Posterior cingulate gyrus (tissue), 11 donors: Measurements from ENCODE around the gene CACNA1C.
A peak's percentile ranks its signal among the peaks of the same experiment; 100 is the strongest.
"Not testable (repeated sequence)": the region's sequence is repeated elsewhere in the genome, so short reads cannot be mapped to it uniquely, and the experiment has no call there.

Experiments
- DNase-seq, 10 donors: peaks; one replicate each; pipeline versions ENCODE4 v3.0.0 to v3.0.0-alpha.2; 2020 to 2021; ENCODE audit warnings: mixed read lengths in 3 of 10
- intact Hi-C: fragments of 100-400 bp; cut with DNase I; formaldehyde crosslinking; loops from one replicate; pipeline ENCODE4 v1.15.1; 2023

The CACNA1C gene

DNA sequence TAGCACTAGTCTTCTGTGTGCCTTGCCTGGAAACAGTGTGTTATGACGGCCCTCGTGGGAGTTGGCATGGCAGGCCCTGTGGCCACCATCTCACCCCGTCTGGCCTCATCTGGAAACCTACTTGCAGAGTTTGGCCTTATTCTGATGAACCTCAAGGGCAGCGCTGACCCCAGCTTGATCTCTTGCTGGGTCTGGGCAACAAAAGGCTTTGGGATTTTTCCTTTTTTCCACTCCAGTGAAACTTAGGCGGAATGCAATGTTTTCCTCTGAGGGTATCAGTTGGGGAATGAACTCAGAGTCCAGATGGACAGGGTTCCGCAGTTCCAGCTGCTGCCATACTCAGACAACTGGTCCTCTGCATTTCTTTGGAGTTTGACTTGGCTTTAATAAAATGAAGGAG, 15.9 kb downstream of the CACNA1C start:
- DNase-seq, result no peak
- intact Hi-C loops, result no loop called here

DNA sequence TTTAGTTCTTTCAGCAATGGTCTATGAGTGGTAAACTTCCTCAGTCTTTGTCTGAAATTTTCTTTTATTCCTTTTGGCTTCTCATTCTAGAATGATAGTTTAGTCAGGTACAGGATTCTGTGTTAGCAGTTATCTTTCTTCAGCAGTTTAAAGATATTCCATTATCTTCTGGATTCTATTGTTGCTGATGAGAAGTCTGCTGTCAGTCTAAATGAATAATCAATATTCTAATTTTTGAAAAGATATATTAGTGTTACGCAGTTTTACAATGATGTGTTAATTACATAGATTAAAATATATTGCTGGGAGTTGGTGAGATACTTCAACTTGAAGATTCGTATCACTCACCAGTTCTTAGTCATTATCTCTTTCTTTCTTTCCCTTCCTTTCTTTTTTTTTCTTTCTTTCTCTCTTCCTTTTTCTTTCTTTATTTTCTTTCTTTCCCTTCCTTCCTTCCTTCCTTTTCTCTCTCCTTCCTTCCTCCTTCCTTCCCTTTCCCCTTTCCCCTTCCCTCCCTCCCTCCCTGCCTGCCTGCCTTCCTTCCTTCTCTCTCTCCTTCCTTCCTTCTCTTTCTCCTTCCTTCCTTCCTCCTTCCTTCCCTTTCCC, 17.8 kb downstream of the CACNA1C start:
- intact Hi-C loops, result no loop called here
- DNase-seq, result no peak

DNA sequence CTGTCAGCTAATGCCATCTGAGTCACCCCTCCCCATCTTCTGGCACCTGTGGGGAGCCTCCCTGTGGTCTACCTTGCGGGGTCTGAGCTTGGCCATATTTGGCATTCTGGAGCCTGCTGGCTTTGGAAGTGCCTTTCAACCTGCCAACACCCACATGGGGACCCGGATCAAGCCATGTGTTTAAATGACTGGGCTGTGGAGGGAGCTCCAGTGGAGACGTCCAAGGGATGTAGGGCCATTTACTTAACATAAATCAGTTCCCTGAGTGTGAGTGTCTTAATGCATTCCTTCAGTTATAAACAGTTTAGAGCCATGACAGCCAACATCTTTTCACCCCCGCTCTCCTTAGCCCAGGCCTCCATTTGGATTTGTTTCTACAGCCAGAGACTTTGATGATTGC, 22.0 kb downstream of the CACNA1C start:
- DNase-seq, result no peak
- intact Hi-C loops, result no loop called here

DNA sequence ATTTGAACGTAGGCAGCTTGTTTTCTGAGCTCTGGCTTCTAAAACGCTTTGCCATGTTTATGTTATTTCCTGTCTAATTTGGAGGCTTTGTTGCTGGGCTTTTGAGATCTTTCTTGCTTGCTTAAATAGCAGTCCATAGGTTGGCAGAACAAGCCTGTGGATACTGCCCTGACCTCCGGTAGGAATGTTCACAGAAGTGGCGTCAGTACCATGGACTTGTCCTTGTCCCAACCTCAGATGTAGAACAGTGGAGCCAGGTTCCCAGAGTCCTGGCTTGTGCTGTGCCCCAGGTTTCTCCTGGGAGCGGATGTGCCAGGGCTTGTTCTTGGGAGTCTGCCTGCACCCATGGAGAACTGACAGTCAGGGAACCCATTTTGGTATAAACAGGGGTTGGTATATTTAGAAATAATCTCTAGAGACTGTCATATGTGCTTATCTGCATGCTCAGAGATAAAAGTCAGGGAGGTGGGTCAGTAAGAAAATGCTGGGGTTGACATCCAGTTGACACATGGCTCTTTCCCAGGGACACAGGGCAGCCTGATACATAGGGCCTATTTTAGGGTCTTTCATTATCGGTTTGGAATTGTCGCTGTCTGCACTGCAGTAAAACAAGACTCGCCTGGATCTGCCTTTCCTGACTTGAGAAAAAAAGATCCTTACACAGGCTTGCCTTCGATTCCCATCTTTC, 22.9 kb downstream of the CACNA1C start:
- peak in 1 of 10 donors; percentile 80 for DNase-seq
- intact Hi-C loops, result no loop called here

DNA sequence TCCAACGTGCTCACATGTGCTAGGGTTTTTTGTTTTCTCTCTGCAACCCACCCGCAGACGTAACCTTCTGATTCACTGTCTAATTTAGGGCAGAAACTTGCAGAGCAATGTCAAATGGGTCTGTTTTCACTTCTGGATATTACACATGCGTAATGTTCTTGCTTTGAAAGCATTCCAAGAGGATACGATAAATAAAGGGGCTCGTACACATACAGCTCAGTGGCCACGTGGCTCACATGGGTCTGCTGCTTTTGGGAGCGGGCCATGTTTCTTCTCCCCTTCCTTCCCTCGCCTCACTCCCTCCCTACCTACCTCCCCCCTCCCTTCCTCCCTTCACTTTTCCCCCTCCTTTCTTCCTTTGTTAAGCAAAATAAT, 23.4 kb downstream of the CACNA1C start:
- intact Hi-C loops, result no loop called here
- DNase-seq, result no peak

DNA sequence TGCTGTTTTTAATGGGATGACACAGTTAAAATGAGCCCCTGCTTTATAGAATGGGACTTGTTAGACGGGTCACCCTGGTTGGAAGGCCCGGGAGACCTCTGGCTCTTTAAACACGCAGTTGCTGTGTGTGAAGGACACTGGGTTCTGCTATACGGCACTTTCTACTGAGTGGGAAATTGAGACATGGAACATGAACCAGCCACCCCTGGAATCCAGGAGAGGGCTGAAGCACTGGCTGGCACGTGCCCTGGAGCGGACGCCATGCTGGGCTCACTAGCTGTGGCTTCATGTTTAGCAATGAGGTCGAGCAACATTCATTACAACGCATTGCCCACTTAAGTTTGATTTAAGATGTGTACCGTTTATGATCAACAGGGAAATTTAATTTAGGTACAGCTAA, 23.9 kb downstream of the CACNA1C start:
- no peak for DNase-seq
- intact Hi-C loops, result no loop called here

DNA sequence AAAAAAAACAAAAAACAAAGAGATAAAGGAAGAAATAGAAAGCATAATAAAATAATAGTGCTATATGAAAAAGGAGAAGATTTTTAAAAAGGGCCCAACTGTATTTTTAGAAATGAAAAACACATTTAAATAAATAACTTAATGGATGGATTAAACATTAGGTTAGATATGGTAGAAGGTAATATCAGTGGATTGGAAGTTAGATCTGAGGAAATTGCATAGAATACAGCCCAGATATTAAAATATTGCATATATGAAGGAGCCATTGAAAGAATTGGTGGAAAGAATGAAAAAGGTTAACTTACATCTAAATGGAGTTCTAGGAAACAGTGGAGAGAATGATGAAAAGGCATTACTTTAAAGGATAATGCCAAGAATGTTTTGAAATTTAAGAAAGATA, 27.8 kb downstream of the CACNA1C start:
- intact Hi-C loops, result no loop called here
- DNase-seq, result no peak

DNA sequence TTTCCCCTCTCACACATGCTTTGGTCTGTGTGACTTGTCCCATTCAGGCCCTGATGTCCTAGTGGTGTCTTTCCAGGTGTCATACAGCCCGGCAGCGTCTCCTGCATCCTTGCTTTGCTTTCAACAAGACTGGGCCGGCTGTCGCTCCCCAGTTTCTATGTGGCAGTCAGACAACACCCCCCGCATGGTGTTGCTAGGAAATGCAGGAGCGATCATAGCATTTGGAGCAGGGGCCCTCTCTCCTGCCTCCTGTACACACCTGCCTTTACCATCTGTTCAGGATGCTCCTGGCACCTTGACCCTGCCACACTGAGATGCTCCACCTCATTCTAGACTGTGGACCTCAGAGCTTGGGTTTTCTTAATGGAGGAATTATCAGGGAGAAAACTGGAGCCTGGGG, 29.5 kb downstream of the CACNA1C start:
- intact Hi-C loops, result no loop called here
- DNase-seq, result peak in 2 of 10 donors; percentile 24 to 86

DNA sequence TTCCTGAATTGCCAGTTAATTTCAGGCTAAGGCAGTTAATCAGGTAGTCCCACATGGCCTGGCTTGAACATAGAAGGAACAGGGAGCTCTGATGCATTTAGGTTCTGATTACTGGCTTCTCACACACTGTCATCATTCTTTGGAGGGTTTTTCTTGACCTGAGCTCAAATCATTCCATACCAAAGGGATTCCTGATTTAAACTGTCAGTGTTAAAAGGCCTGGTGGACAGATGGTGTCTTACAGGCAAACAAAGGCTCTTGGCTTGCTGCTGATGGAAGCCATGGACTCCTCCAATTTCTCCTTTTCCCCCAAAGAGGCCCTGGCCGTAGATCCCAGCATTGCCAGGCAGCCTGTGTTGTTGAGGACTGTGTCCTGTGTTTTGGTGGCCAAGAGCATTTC, 30.2 kb downstream of the CACNA1C start:
- intact Hi-C loops, result no loop called here
- DNase-seq, result no peak

DNA sequence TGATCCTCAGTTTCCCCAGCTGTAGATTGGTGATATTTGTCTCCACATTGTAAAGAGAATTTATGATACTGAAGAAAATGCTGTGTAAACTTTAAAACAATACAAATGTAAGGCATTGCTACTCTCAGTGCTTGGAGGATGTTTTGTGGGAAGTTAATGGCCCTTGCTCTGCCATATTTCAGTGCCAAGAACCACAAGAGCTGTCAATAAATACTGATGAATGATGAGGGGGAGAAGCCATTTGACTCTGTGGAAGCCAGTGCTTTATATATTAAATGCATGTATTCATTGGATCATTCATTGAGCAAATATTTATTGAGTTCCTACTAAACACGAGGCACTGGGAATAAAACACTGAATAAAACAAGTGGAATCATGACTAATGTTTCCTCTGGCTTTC, 30.8 kb downstream of the CACNA1C start:
- no peak for DNase-seq
- intact Hi-C loops, result no loop called here

DNA sequence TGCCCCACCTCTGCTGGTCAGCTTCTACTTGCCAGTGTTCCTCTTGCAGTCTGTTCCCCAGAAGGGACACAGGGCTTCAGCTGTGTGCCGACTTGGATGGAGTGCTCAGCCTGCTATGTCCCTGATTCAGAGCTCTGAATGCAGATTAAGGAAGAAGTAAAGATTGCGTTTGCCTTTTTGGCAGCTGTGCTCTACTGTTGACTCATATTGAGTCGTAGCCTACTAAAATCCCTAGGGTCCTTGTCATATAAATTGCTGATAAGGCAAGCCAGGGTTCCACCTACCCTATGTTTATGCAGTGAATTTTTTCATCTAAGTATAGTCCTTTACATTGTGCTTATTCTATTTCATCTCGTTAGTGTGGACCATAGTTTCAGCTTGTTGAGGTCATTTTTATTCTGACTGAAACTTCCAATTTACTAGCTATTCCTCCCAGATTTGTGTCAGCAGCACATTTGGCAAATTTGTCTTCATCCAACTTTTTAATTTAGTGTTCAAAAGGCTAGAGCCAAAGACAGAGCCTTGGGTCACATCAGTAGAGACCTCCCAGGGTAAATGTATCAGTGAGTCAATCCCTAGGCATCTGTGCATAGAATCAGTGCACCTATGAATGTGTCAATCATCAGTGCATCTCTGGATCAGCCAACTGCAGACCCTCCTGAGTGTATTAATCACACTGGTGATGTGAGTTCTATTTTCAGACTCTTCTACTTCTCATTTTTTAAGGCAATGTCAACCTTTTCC, 31.9 kb downstream of the CACNA1C start:
- no peak for DNase-seq
- intact Hi-C loops, result no loop called here

DNA sequence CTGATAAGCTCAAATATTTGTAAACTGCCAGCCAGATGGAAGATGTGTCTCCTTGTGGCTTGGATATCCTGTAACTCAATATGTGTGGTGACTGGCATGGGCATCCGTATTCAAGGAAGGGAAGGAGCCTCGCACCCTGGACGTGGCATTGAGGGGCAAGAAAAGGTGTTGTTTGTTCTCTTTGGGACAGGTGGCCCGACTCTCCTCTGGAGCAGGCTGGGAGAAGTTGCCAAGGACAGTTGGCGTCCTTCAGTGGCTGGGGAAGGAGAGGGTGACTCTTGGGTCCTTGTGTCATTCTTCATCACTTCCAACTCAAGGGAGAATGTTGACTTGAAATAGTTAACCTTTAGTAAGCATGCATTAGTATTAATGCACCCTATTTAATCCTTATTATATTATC, 39.6 kb downstream of the CACNA1C start:
- intact Hi-C loops, result no loop called here
- DNase-seq, result no peak

DNA sequence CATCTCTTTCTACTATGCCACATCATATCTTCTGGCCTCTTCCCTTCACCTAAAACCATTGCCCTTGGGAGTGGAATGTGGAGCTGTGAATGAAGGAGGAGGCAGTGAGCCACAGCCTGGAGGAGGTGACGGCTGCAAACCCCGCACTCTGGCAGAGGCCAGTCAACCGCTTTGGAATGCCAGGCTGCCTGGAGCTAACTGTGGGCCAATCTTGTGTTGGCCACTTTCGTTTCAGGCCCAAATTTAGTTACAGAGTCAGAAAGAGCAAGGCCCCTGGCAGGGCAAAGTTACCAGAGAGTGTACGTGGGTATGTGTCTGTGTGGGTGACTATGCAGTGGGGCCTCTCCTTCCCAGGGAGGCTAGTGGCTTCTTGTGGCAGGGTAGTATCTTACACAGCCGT, 40.1 kb downstream of the CACNA1C start:
- intact Hi-C loops, result no loop called here

DNA sequence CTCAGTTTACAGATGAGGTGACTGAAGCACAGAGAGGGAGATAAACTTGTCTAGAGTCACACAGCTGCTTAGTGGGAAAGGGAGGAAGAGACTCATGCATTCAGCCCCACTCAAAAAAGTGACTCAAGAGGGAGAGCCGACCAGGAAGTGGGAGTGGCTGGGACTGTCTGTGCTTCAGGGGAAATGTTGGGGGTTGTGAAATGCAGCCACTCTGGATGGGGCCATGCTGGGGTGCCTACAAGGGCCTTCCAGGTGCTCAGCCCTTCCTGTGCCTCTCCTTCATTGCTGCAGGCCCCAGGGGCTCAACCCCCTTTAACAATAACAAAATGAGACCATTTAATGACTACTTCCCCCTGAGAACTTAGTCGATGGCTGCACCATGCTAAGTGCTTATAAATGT, 41.8 kb downstream of the CACNA1C start:
- no peak for DNase-seq

More for the DNA sequence above, 40.1 kb downstream of the CACNA1C start:
- DNase-seq, result no peak

DNA sequence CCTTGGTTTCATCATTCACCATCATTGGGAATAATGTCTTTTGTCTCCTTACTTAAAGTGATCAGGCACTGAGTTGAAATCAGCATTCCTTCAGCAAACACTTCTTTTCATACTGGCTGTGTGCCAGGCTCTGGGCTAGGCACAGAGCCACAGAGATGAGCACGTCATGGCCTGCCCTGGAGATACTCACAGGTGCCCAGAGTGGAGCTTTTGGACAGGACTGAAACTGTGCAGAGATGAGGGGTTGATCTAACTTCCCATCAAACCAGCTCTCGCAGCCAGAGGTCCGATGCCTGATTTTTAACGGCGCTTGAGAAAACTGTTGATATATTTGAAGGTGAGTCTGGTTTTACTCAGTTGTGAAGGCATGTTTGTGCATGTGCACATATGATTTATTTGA, 43.1 kb downstream of the CACNA1C start:
- intact Hi-C loops, result no loop called here
- no peak for DNase-seq

More for the DNA sequence above, 41.8 kb downstream of the CACNA1C start:
- intact Hi-C loops, result no loop called here

DNA sequence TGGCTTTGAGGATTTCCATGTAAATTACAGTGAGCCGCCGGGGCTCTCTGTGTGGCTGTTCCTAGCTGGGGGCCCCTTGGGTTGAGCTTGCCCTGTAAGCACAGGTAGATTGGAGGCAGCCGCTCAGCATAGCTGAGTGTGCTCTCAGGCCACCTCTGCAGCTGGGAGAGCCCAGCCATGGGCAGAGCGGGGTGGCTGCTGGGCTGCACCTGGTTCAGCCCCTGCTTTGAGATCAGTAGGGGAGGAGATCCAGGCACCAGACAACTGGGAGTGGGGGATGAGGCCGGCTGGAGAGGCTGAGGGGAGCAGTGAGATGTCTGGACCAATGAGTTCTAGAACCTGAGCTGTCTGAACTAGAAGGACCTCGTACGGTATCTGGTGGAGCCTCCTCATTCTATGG, 44.8 kb downstream of the CACNA1C start:
- intact Hi-C loops, result no loop called here
- peak in 1 of 10 donors; percentile 65 for DNase-seq

DNA sequence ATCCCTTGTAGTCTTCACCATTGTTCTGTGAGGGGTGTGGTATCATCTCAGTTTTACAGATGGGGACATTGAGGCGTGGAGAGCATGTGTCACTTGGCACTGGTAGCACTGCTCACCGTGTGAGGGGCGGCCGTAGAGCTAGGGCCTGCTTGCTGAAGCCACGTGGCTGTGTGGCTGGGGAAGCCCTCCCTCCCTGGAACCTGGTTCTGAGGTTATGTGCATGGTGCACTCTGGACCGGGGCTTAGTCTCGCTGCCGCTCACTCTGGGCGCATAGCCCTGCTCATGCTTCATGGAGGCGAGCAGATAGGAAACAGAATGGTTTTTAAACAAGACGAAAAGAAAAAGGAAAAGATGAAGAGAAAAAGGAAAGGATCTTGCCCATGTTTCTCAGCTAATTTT, 46.1 kb downstream of the CACNA1C start:
- DNase-seq, result peak in 1 of 10 donors; percentile 63
- intact Hi-C loops, result no loop called here

DNA sequence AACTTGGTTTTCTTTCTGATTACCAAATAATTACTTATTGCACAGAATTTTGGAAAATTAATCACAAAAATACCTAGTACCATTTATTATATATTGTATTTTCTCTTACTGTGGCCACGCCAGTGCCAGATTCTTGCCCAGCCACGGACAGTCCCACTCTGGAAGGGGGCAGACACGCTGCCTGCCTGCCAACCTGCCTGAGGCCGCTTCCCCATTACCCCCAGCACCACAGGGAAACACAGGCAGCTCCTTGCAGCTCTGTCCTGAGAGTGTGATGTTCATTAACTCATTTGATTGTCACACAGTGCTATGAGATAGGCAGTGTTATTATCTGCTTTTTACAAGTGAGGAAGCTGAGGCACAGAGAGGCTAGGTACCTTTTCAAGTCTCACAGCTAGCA, 46.8 kb downstream of the CACNA1C start:
- intact Hi-C loops, result no loop called here
- DNase-seq, result peak in 1 of 10 donors; percentile 57

DNA sequence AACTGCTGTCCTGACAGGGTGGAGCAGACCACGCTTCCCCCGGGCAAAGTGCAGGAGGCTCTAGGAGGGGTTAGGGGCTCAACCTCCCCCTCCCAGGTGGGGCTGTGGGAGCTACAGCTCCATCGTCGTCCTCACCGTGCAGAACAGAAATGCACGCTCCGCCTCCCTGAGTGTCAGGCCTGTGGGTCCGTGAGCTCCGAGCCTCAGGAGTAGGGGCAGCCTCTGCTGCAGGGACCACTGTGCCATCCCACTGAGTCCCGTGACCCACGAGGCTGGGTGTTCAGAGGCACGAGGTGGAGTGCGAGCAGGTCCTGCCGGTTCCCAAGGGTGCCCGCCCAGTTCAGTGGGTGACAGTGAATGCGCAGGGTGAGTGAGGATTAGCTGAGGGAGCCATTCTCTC, 48.6 kb downstream of the CACNA1C start:
- intact Hi-C loops, result no loop called here

DNA sequence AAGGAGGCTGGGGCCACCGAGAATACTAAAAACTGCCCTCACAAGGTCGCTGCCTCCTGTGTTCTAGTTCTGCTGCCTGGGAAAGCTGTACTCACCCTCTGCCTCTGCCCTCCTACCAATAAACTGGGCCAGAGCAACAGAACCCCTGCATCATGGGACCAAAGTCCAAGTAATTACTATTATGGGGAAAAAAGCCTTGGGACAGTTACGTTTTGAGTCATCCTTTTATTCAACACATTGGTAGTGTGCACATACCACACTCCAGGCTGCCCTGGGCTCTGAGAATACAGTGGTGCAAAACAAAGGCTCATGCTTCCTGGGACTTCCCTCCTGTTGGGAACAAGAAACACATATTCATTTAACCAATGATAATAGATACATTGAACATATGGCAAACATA, 49.0 kb downstream of the CACNA1C start:
- intact Hi-C loops, result no loop called here
- DNase-seq, result no peak

More for the DNA sequence above, 48.6 kb downstream of the CACNA1C start:
- DNase-seq, result peak in 1 of 10 donors; percentile 63

DNA sequence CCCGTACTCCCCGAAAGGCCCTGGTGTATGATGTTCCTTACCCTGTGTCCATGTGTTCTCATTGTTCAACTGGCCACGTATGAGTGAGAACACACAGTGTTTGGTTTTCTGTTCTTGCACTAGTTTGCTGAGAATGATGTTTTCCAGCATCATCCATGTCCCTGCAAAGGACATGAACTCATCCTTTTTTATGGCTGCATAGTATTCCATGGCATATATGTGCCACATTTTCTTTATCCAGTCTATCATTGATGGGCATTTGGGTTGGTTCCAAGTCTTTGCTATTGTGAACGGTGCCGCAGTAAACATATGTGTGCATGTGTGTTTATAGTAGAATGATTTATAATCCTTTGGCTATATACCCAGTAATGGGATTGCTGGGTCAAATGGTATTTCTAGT, 49.9 kb downstream of the CACNA1C start:
- DNase-seq, intact Hi-C loops: not testable (repeated sequence)

DNA sequence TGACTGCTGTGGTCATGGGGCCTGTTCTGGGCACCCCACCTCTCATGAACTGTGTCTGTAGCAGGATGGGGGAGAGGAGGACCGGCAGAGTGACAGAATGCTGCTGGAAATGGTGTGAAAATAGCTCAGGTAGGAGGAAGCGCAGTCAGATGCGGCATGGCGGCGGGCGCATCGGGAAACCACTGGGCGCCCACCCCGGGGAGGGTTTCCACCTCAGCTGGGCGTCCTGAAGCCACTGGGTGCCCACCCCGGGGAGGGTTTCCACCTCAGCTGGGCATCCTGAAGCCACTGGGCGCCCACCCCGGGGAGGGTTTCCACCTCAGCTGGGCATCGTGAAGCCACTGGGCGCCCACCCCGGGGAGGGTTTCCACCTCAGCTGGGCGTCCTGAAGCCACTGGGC, 52.6 kb downstream of the CACNA1C start:
- intact Hi-C loops, DNase-seq: not testable (repeated sequence)
